GM18526 (cell line): ENCODE results near the gene ARHGEF7.

ENCODE experiments used
- POLR2A ChIP-seq: IDR thresholded peaks from 3 replicates; pipeline ENCODE4 v1.6.1; 2011; ENCODE audit not compliant: insufficient read length; ENCODE audit errors: extremely low read depth

The ARHGEF7 gene

DNA sequence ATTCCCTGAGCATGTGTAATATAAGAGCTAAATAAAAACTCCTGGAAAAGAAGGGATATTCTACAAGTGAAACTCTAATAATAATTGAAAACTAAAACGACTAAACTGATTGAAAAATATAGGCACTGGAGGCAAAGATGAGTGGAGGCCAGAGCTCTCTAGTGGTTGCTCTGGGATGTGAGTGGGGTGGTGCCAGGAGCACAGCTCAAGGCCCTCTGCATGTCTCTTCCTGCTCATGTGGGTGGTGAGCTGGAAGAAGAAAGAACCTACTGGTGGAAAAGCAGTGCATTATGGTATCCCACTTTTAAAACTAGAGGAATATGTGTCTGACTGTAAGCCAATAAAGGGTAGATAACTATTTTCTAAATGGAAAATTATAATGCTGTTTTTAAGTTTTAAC, 15.8 kb upstream of the ARHGEF7 start:
- TF ChIP-seq POLR2A: no peak

- no peak for TF ChIP-seq POLR2A
Measured at GRCh38 chr13:111110054-111110453, 5.1 kb upstream of the ARHGEF7 start.

- TF ChIP-seq POLR2A: no peak
Measured at GRCh38 chr13:111111376-111111937, 3.7 kb upstream of the ARHGEF7 start.

DNA sequence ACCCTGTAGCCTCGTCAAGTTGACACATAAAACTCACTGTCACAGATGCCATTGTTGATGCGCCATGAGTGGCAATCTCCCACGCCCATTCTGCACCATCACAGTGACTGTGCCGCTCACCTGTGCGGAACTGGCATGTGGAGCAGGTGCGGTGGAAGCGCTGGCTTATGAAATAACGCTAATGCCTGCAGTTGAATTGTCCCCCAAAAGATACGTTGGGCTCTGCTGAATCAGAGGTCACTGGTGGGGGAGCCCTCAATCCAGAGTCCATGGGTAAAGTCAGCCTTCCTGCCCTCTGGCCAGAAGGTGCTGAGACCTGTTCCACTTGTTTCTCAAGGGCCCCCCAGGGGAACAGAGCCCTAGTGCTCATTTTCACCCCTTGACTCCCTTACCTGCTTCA, 2.9 kb upstream of the ARHGEF7 start:
- TF ChIP-seq POLR2A: no peak

DNA sequence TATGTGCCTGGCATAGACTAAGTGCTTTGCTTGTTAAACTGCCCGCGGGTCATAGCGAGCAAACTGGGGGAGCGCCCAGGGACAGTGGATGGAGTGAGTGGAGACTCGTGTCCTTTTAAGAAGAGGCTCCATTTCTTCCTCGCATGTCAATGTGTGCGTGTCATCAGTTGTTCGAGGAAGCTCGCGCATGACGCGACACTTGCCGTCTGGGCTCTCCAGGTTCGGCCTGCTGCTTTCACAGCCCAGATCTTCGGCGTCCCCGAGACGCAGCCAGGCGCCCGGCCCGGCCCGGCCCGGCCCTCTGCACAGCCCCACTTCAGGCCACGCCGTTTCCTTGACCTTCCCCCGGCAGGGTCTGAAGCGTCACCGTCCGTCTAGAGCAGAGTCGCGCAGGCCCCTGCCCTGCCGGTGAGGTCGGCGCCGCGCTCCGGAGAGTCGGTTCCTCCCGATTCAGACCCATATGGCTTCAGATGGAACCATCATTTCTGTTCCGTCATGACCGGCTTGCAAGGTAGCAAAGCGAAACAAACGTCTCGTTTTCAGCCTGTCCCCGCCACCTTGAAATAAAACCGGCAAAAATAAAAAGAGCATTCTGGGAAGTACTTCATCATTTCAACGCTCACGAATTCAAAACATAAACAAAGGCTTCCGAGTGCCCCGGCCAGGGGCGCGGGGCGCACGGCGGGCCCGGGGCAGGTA, 599 bp upstream of the ARHGEF7 start:
- TF ChIP-seq POLR2A: no peak

DNA sequence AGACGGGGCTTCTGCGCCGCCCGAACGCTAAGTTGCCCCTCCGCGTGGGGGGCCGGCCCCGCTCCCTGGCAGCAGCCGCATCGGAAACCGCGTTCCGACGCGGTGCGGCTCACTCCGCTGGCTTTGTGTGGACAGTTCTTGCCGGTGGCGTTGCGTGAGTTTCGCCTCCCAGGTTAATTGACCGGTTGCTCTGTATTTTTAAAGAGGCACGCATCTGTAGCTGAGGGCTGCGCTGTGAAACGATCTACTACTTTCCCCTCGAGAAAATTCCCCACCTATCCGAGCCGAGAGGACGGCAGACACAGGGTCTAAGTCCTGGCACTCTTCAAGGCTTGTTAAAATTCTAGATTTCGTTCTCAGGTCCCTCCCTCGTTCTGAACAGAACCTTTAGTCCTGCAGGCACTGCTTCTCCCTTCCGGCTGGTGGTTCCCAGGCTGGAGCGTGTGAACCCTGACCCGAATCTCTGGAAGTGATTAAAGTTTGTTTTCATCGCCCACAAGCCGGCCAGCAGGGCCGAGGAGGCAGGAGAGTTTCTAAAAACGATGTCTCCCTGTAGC, 933 bp downstream of the ARHGEF7 start:
- no peak for TF ChIP-seq POLR2A

DNA sequence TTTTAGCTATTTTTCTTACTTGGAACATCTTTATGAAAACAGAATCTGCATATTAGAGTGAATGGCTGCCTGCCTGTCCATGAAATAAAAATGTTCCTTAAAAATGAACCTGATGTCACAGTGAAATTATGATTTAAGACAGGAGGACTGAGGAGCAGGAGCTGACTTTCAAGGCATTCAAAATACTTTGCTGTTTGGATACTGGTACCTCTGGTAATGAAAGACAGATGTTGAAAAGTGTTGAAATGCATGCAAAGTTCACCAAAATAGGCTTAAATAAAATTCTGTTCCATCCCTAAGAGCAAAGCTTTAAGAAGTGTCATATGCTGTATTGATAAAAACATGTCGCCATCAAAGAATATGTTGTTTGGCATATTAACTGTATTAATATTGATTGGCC, 1.7 kb downstream of the ARHGEF7 start:
- no peak for TF ChIP-seq POLR2A

GRCh38 chr13:111117289-111117688, 2.2 kb downstream of the ARHGEF7 start:
- no peak for TF ChIP-seq POLR2A

DNA sequence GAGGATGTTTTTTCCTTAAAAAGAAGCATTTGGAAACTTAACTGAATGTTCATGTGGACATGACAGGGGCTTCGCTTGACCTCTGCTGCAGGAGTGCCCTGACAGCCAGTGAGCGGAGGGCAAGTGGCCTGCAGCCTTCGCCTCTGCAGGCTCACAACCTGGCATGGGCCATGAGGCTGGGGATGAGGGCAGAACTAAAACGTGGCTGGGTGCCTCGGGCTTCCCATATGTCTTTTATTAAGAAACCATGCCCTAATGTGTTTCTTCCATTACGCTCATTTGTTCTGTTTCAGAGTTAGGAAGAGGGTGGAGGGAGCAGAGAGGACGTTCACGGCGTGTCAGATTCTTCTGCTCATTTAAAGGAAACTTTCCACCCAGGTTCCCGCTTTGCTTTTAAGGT, 2.9 kb downstream of the ARHGEF7 start:
- TF ChIP-seq POLR2A: no peak

- TF ChIP-seq POLR2A: no peak
Measured at GRCh38 chr13:111118898-111119607, 3.9 kb downstream of the ARHGEF7 start.

DNA sequence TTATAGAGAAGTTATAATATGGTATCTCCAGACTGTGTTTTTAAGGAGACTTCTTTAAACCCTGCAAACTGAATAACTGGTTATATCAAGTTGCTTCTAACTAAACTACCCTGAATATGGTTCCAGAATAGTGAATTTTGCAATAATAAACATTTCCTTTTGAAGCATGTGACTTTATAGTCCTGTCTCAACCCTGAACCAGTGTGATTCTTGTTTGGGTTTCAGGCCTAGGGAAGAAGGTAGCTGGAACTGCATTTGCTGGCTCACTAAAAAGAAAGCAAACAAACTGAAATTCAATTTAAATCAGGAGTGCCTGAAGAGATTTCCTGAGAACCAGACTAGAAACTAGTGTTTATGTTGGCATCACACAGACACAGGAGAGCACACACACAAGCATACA, 4.9 kb downstream of the ARHGEF7 start:
- no peak for TF ChIP-seq POLR2A

DNA sequence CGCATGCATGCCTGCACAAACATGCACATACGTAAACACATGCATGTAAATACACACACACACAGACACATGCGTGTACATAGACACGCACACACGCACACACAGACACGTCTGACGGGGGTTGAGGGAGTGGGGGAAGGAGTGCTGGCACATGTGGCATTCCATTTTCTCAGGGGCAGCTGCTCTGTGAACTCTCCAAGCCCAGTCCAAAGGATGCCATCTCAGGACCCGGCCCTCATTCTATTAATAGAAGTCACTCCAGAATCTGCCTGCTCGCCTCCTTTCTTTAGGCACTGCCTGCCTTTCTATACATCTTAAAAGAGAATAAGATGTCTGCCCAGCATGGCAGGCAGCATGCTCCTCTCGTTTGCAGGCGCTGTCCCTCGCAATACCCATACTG, 5.3 kb downstream of the ARHGEF7 start:
- no peak for TF ChIP-seq POLR2A

DNA sequence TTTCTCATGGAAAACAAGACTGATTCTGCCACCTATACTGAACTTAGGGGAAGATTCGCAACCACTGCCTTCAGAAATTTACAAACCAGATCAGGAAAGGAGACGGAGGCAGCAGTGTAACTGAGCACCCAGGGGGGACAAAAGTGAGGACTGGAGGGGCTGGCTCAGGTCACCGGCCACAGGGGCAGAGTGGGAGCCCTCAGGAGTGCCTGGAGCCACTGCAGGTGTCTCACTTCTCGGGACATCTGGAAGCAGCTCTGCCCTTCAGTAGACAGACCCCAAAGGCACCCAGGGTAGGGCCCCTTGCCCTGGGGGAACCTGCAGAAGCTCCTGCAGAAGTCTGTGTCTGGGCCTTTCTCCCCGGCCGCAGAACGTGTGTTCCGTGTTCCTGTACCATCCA, 5.8 kb downstream of the ARHGEF7 start:
- TF ChIP-seq POLR2A: no peak

GRCh38 chr13:111121506-111121905, 6.4 kb downstream of the ARHGEF7 start:
- no peak for TF ChIP-seq POLR2A

GRCh38 chr13:111122056-111122455, 6.9 kb downstream of the ARHGEF7 start:
- no peak for TF ChIP-seq POLR2A

GRCh38 chr13:111122631-111123030, 7.5 kb downstream of the ARHGEF7 start:
- TF ChIP-seq POLR2A: no peak
